Stomach (tissue), 9 donors: ENCODE data around the gene TMEM178A. TPM values are rescaled to one million over a fixed set of nuclear protein-coding genes. Genes with fewer than 3 reads are reported as not detected.

Source experiments
- DNase-seq, 2 donors: peaks; one replicate each; pipeline versions ENCODE4 v3.0.0 to v3.0.0-alpha.2; 2013 to 2019
- H3K27ac ChIP-seq, 5 donors: fragments of 200-600 bp in 4 of 5; sonication (generic) in 4 of 5; one replicate each; pipeline ENCODE4 v1.5.1; 2013 to 2019; ENCODE audit warnings: mild to moderate bottlenecking in 1 of 5, moderate library complexity in 1 of 5
- H3K27me3 ChIP-seq, 3 donors: fragments of 200-600 bp; sonication (generic); one replicate each; pipeline ENCODE4 v1.5.1; 2017 to 2019; ENCODE audit warnings: mixed run types in 1 of 3
- H3K36me3 ChIP-seq, 4 donors: fragments of 200-600 bp; sonication (generic); 1 replicate in 3 of 4; 2 replicates in 1 of 4; pipeline ENCODE4 v1.5.1; 2016 to 2019
- H3K4me1 ChIP-seq, 4 donors: fragments of 200-600 bp; sonication (generic); one replicate each; pipeline ENCODE4 v1.5.1; 2016 to 2019
- H3K4me3 ChIP-seq, 4 donors: fragments of 200-600 bp; sonication (generic) in 3 of 4; one replicate each; pipeline ENCODE4 v1.5.1; 2016 to 2019; ENCODE audit warnings: mild to moderate bottlenecking in 1 of 4
- H3K9me3 ChIP-seq, 4 donors: fragments of 200-600 bp; sonication (generic); one replicate each; pipeline ENCODE4 v1.5.1; 2016 to 2019
- EP300 ChIP-seq: sonication (generic); formaldehyde crosslinking; IDR thresholded peaks from one replicate; pipeline ENCODE4 v1.6.1; 2017; ENCODE audit warnings: antibody characterized with exemption
- POLR2A ChIP-seq, 4 donors: fragments of 450-650 bp; IDR thresholded peaks; one replicate each; pipeline ENCODE4 v1.6.1; 2016; ENCODE audit warnings: antibody characterized with exemption in 4 of 4, control low read depth in 2 of 4, mild to moderate bottlenecking in 1 of 4, moderate library complexity in 1 of 4
- POLR2AphosphoS5 ChIP-seq, 3 donors: sonication (generic); formaldehyde crosslinking; IDR thresholded peaks; one replicate each; pipeline ENCODE4 v1.6.1; 2016; ENCODE audit warnings: antibody characterized with exemption in 3 of 3
- WGBS, 5 donors: extraction: QIAGEN DNeasy Blood & Tissue Kit in 3 of 5; methylation state at CpG; one replicate each; pipeline versions ENCODE4 v1.1.5 to v1.1.7; 2013 to 2018; 5-methylcytosine and 5-hydroxymethylcytosine counted together
- intact Hi-C: fragments of 100-400 bp; cut with DNase I; formaldehyde crosslinking; loops from one replicate; pipeline ENCODE4 v1.15.1; 2023; ENCODE audit warnings: low total_unique reads
- polyA plus RNA-seq, 3 donors: library from polyadenylated mRNA; stranded (reverse); fragments of 200-250 nt; gene quantifications; one replicate each; pipeline ENCODE4 v1.2.3, GENCODE V29; 2013
- total RNA-seq, 5 donors: library from RNA; depleted of rRNA; stranded (reverse); fragments of >200 nt; gene quantifications; one replicate each; pipeline versions ENCODE4 v1.1.0 to v1.2.3, GENCODE V29; 2014 to 2016
- TF ChIP-seq, protein P1 (sequence below), 7 experiments: fragments of 450-650 bp in 4 of 7; fragments of 200-600 bp in 3 of 7; sonication (generic) in 3 of 7; IDR thresholded peaks; one replicate each; pipeline ENCODE4 v1.5.1; 2016 to 2019; ENCODE audit warnings: antibody characterized with exemption in 7 of 7, control low read depth in 2 of 7, mild to moderate bottlenecking in 1 of 7
- donor health status: healthy with polysubstance abuse.
- donor health status: Bipolar disorder and iron deficiency.
- donor health status: healthy.

The TMEM178A gene
- total and polyA plus RNA-seq, 8 donors, result 0.62 to 36.5 (median 4.4) TPM

DNA sequence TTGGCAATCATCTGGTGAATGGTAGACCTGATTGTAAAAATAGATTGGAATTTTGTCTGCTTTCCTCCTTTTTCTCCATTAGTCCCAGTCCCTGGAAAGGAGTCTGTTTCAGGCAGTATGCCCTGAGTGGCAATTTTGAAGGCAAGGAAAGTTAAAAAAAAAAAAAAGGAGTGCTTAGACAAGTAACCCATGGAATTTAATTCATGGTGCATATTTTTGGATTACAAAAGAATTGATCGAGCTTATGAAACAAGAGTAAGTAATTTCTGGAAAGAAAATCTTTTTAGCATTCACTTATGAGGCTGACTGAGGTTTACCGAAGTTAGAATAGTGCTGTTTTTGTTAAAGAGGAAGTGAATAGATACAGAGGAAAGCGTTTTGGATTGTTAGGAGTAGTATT lies 29.4 kb upstream of the TMEM178A start:
- H3K36me3 ChIP-seq, result no peaks in the 10 kb centered on the region
- intact Hi-C loops, result no loop called here
- no peaks in the 10 kb centered on the region for H3K9me3 ChIP-seq
- WGBS, 5 donors, result 78 to 90% (median 87%) methylated on average over 3 of the region's 3 CpGs
- H3K27ac ChIP-seq, result no peak overlapping the region
- no peaks in the 10 kb centered on the region for H3K27me3 ChIP-seq
- no peaks in the 10 kb centered on the region for H3K4me1 ChIP-seq
- TF ChIP-seq POLR2A (IDR thresholded peaks at IDR 0.05) (no peak), POLR2AphosphoS5 (IDR thresholded peaks at IDR 0.05) (no peak), EP300 (no peak)
- TF ChIP-seq, protein P1, sequence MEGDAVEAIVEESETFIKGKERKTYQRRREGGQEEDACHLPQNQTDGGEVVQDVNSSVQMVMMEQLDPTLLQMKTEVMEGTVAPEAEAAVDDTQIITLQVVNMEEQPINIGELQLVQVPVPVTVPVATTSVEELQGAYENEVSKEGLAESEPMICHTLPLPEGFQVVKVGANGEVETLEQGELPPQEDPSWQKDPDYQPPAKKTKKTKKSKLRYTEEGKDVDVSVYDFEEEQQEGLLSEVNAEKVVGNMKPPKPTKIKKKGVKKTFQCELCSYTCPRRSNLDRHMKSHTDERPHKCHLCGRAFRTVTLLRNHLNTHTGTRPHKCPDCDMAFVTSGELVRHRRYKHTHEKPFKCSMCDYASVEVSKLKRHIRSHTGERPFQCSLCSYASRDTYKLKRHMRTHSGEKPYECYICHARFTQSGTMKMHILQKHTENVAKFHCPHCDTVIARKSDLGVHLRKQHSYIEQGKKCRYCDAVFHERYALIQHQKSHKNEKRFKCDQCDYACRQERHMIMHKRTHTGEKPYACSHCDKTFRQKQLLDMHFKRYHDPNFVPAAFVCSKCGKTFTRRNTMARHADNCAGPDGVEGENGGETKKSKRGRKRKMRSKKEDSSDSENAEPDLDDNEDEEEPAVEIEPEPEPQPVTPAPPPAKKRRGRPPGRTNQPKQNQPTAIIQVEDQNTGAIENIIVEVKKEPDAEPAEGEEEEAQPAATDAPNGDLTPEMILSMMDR (IDR thresholded peaks at IDR 0.05), result no peak
- no peak overlapping the region for H3K4me3 ChIP-seq
- DNase-seq, result no peak

DNA sequence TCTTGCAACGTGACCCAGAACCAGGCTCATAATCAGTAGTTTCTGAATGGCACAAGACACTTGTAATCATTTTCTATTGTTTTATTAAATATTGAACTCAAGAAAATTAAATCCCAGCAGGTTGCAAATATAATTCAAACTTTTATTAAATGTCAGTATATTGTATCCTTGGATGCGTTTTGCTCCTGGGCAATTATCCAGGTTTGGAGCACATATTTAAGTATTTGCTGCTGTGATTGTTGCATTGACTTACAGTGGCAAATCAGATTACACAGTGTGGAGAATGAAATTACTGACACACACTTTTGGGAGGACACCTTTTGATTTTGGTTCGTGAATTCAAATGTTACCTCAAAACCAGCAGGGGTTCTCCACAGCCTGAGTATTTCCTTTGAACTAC lies 27.1 kb upstream of the TMEM178A start:
- TF ChIP-seq, protein P1 (IDR thresholded peaks at IDR 0.05), result no peak
- TF ChIP-seq POLR2A (IDR thresholded peaks at IDR 0.05) (no peak), EP300 (no peak), POLR2AphosphoS5 (IDR thresholded peaks at IDR 0.05) (no peak)
- 70 to 82% (median 74%) methylated on average over 3 of the region's 3 CpGs for WGBS, 5 donors
- no peak overlapping the region for H3K27ac ChIP-seq
- intact Hi-C loops, result no loop called here
- H3K9me3 ChIP-seq, result no peaks in the 10 kb centered on the region
- no peaks in the 10 kb centered on the region for H3K36me3 ChIP-seq
- H3K4me3 ChIP-seq, result no peak overlapping the region
- H3K27me3 ChIP-seq, result no peaks in the 10 kb centered on the region
- H3K4me1 ChIP-seq, result peaks cover 0 to 9% (median 5%) of the 10 kb centered on the region in 4 donors
- DNase-seq, result no peak

DNA sequence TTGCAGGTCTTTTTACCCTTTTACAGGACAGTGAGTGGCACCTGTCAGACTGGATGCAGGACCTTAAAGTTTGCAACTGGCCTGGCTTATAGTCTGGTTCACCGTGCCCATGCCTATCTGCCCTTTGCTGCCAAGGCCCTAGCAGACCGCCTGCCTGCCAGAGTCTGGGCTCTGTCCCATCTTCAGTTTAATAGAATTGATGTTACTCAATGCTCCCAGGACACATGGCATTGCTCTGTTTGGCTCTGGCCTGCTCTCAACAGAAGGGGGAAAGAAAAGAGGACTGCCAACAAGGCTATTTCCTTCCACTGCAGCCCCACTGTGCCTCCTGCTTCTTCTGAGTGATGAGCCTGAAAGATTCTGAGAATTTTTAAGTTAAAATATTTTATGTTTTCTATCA lies 25.6 kb upstream of the TMEM178A start:
- Histone ChIP-seq H3K27me3 (no peaks in the 10 kb centered on the region), H3K27ac (no peak overlapping the region), H3K9me3 (no peaks in the 10 kb centered on the region), H3K36me3 (no peaks in the 10 kb centered on the region), H3K4me1 (peaks cover 0 to 9% (median 5%) of the 10 kb centered on the region in 4 donors), H3K4me3 (no peak overlapping the region)
- DNase-seq, result no peak
- 73 to 97% (median 91%) methylated on average over 2 of the region's 2 CpGs for WGBS, 5 donors
- intact Hi-C loops, result no loop called here
- TF ChIP-seq EP300 (no peak), POLR2AphosphoS5 (IDR thresholded peaks at IDR 0.05) (no peak), POLR2A (IDR thresholded peaks at IDR 0.05) (no peak)
- TF ChIP-seq, protein P1 (IDR thresholded peaks at IDR 0.05), result no peak

DNA sequence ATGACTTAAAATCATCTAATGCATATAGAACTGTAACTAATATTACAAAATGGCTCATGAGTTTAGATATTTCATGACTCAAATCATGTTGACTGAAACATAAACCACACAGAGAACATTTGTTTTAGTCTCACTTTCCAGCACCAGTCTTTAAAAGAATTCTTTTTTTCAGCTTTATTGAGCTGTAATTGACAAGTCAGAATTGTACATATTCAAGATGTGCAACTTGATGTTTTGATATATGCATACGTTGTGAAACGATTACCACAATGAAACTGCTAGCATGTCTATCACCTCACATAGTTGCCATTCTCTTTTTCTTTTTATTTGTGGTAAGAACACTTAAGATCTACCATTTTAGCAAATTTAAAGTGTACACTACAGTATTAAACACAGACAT lies 25.0 kb upstream of the TMEM178A start:
- TF ChIP-seq, protein P1 (IDR thresholded peaks at IDR 0.05), result no peak
- TF ChIP-seq EP300, result no peak
- TF ChIP-seq POLR2AphosphoS5 (IDR thresholded peaks at IDR 0.05), result no peak
- no peak for TF ChIP-seq POLR2A (IDR thresholded peaks at IDR 0.05)
- no peaks in the 10 kb centered on the region for H3K36me3 ChIP-seq
- H3K4me1 ChIP-seq, result peaks cover 0 to 9% (median 5%) of the 10 kb centered on the region in 4 donors
- no peaks in the 10 kb centered on the region for H3K27me3 ChIP-seq
- intact Hi-C loops, result no loop called here
- DNase-seq, result no peak
- no peak overlapping the region for H3K27ac ChIP-seq
- no peaks in the 10 kb centered on the region for H3K9me3 ChIP-seq
- 83 to 90% (median 85%) methylated on average over 2 of the region's 2 CpGs for WGBS, 5 donors
- H3K4me3 ChIP-seq, result no peak overlapping the region
